NB4 (cell line): Measurements from ENCODE around the gene FOXP1.

Experiments used
- CTCF ChIP-seq: IDR thresholded peaks from one replicate; pipeline ENCODE4 v1.5.1; 2012; ENCODE audit warnings: low read depth, low read length
- MAX ChIP-seq: IDR thresholded peaks from 2 replicates; pipeline ENCODE4 v1.6.1; 2011; ENCODE audit warnings: low read depth, low read length
- POLR2A ChIP-seq: IDR thresholded peaks from 2 replicates; pipeline ENCODE4 v1.6.1; 2011; ENCODE audit warnings: mild to moderate bottlenecking; ENCODE audit not compliant: insufficient read length; ENCODE audit errors: extremely low read depth

DNA sequence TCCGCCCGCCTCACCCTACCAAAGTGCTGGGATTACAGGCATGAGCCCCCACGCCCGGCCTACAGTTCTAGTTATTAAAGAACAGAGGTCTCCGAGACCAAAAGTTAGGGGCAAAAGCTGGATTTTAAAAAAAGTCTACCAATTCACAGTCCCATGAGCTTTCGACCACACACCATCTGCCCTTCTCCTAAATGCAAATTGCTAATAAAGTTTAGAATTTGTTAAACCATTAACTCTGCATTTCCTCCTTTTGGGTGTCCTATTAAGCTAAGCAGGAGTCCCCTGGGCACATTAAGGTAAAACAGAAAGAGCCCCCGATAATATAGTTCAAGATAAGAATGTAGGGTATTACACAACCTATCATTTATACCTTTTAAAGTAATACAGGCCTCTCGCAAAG lies 322.7 kb downstream of the FOXP1 start:
- TF ChIP-seq CTCF (no peak), MAX (no peak), POLR2A (no peak)
